HepG2 (cell line): ENCODE results near the gene MAJIN. TPM values are rescaled to one million over a fixed set of nuclear protein-coding genes. Genes with fewer than 3 reads are reported as not detected.

Source experiments
- AKNA ChIP-seq: sonication (generic); formaldehyde crosslinking; IDR thresholded peaks from 2 replicates; pipeline ENCODE4 v1.4.0; 2020; ENCODE audit warnings: missing genetic modification reagents, borderline replicate concordance
- EHMT2 ChIP-seq: fragments of 200-600 bp; sonication (generic); IDR thresholded peaks from 2 replicates; pipeline ENCODE4 v1.7.0; 2017; ENCODE audit warnings: antibody characterized with exemption, low read depth, low read length, borderline replicate concordance
- GABPA ChIP-seq, 2 experiments: IDR thresholded peaks; 2 replicates each; pipeline ENCODE4 v1.6.1; 2011 to 2016; ENCODE audit warnings: low read depth in 2 of 2, low read length in 1 of 2, missing biosample characterization in 1 of 2, missing genetic modification characterization in 1 of 2
- HDAC2 ChIP-seq: sonication (generic); formaldehyde crosslinking; IDR thresholded peaks from 2 replicates; pipeline ENCODE4 v1.4.0; 2020; ENCODE audit warnings: missing genetic modification reagents
- KDM5B ChIP-seq: sonication (generic); formaldehyde crosslinking; IDR thresholded peaks from 2 replicates; pipeline ENCODE4 v1.4.0; 2020; ENCODE audit warnings: missing genetic modification reagents, mild to moderate bottlenecking, borderline replicate concordance
- LCORL ChIP-seq, 2 experiments: fragments of 450-650 bp in 1 of 2; sonication (generic) in 1 of 2; formaldehyde crosslinking in 1 of 2; IDR thresholded peaks; 2 replicates each; pipeline versions ENCODE4 v1.5.0 to v1.6.1; 2017 to 2020; ENCODE audit warnings: antibody characterized with exemption in 1 of 2, missing genetic modification reagents in 1 of 2
- NFIC ChIP-seq: IDR thresholded peaks from 2 replicates; pipeline ENCODE4 v1.6.1; 2012; ENCODE audit warnings: mild to moderate bottlenecking, low read length, inconsistent platforms
- PCBP2 ChIP-seq: fragments of 200-400 bp; formaldehyde crosslinking; optimal IDR thresholded peaks from 2 replicates; pipeline ENCODE3; 2018; ENCODE audit warnings: low read length, low read depth; ENCODE audit not compliant: poor library complexity, severe bottlenecking
- POLR2AphosphoS2 ChIP-seq: IDR thresholded peaks from 2 replicates; pipeline ENCODE4 v1.6.1; 2011; ENCODE audit warnings: low read depth, low read length, improper control_type of control experiment
- REPIN1 ChIP-seq: sonication (generic); formaldehyde crosslinking; IDR thresholded peaks from 2 replicates; pipeline ENCODE4 v1.8.0; 2022; ENCODE audit warnings: missing genetic modification reagents, low read depth, mild to moderate bottlenecking, borderline replicate concordance
- RFXANK ChIP-seq: IDR thresholded peaks from 2 replicates; pipeline ENCODE4 v1.6.1; 2016
- ZNF512 ChIP-seq: sonication (generic); formaldehyde crosslinking; IDR thresholded peaks from 2 replicates; pipeline ENCODE4 v1.4.0; 2020; ENCODE audit warnings: mild to moderate bottlenecking, missing genetic modification reagents
- ZNF557 ChIP-seq: sonication (generic); formaldehyde crosslinking; IDR thresholded peaks from 2 replicates; pipeline ENCODE4 v1.4.0; 2020; ENCODE audit warnings: missing genetic modification reagents
- ZNF687 ChIP-seq: sonication (generic); formaldehyde crosslinking; IDR thresholded peaks from 2 replicates; pipeline ENCODE4 v1.5.1; 2020; ENCODE audit warnings: mild to moderate bottlenecking, missing genetic modification reagents, moderate library complexity
- ZNF747 ChIP-seq: sonication (generic); formaldehyde crosslinking; IDR thresholded peaks from 2 replicates; pipeline ENCODE4 v1.8.1; 2023; ENCODE audit warnings: missing genetic modification reagents, mild to moderate bottlenecking, borderline replicate concordance
- ZNF841 ChIP-seq: sonication (generic); formaldehyde crosslinking; IDR thresholded peaks from 2 replicates; pipeline ENCODE4 v1.8.1; 2023; ENCODE audit warnings: missing genetic modification reagents, borderline replicate concordance
- polyA plus RNA-seq, 8 experiments: library from polyadenylated mRNA; depleted of rRNA in 3 of 8; stranded (reverse) in 7 of 8; unstranded in 1 of 8; fragments of >200 nt; fragmentation: Illumina TruSeq in 4 of 8; extraction: Trizol in 4 of 8; gene quantifications; 2 replicates each; pipeline versions ENCODE4 v1.2.1 to v1.2.3, GENCODE V29; 2011 to 2016; ENCODE audit warnings: low read depth in 4 of 8, missing spikeins in 1 of 8, mixed read lengths in 1 of 8; ENCODE audit not compliant: insufficient read depth in 1 of 8
- total RNA-seq, 5 experiments: library from RNA; depleted of rRNA; stranded (reverse); fragments of >200 nt; fragmentation: Illumina TruSeq; extraction: Trizol; gene quantifications; 2 replicates each; pipeline ENCODE4 v1.2.3, GENCODE V29; 2016; ENCODE audit warnings: low read depth in 1 of 5

Gene MAJIN
- total and polyA plus RNA-seq, 2 of the 13 experiments (the other 11 are each of a cell fraction or from before 2014, with no cell fraction given) = not detected

- TF ChIP-seq KDM5B (CRISPR knock-in tag) (0 out of 2 replicates have a peak, but pooled peaks have one; percentile 31), ZNF687 (CRISPR knock-in tag) (peak; percentile 54), ZNF512 (CRISPR knock-in tag) (no peak), ZNF747 (CRISPR knock-in tag) (no peak), HDAC2 (CRISPR knock-in tag) (no peak), POLR2AphosphoS2 (no peak), REPIN1 (CRISPR knock-in tag) (0 out of 2 replicates have a peak, but pooled peaks have one; percentile 29), RFXANK (CRISPR knock-in tag) (no peak), AKNA (CRISPR knock-in tag) (no peak), NFIC (no peak), ZNF557 (no peak), ZNF841 (CRISPR knock-in tag) (no peak), PCBP2 (no peak), LCORL (IDR thresholded peaks at IDR 0.05) (no peak), LCORL (CRISPR knock-in tag; IDR thresholded peaks at IDR 0.05) (peak; percentile 49; the same call in 1 of the 2 replicates), GABPA (IDR thresholded peaks at IDR 0.05; ENCODE audit: low read depth, low read length) (no peak), GABPA (CRISPR knock-in tag; IDR thresholded peaks at IDR 0.05; ENCODE audit: low read depth) (no peak), EHMT2 (no peak)
Observed at GRCh38 chr11:64987998-64988854, 16.3 kb upstream of the MAJIN start (continued).
